T-helper 17 cell (primary cell): Measurements from ENCODE around the gene WBP1. TPM values are rescaled to one million over a fixed set of nuclear protein-coding genes. Genes with fewer than 3 reads are reported as not detected.
A peak's percentile ranks its signal among the peaks of the same experiment; 100 is the strongest.
"Not testable (repeated sequence)": the region's sequence is repeated elsewhere in the genome, so short reads cannot be mapped to it uniquely, and the experiment has no call there.

ENCODE experiments used
- ATAC-seq: fragments of 150-1000 bp; cut with Tn5 transposase; 2 replicates; pipeline ENCODE4 v1.10.0; 2021; ENCODE audit warnings: mild to moderate bottlenecking, moderate library complexity
- DNase-seq, 3 donors: peaks; one replicate each; pipeline versions ENCODE4 v3.0.0 to v3.0.0-alpha.2; 2020 to 2021
- H3K9me3 ChIP-seq: one replicate; pipeline ENCODE4 v1.7.0; 2013; ENCODE audit warnings: low read length, mild to moderate bottlenecking; ENCODE audit not compliant: control insufficient read depth, poor library complexity, severe bottlenecking
- H3K27ac Mint-ChIP-seq: one replicate; pipeline ENCODE4 v1.8.0; 2022; ENCODE audit warnings: mild to moderate bottlenecking, moderate library complexity, mixed read lengths
- H3K27me3 Mint-ChIP-seq: one replicate; pipeline ENCODE4 v1.8.0; 2022; ENCODE audit warnings: mixed read lengths
- H3K36me3 Mint-ChIP-seq: one replicate; pipeline ENCODE4 v1.8.0; 2022; ENCODE audit warnings: low read depth, mixed read lengths
- H3K4me1 Mint-ChIP-seq: one replicate; pipeline ENCODE4 v1.8.0; 2022; ENCODE audit warnings: mild to moderate bottlenecking, mixed read lengths
- H3K4me3 Mint-ChIP-seq: one replicate; pipeline ENCODE4 v1.8.0; 2022; ENCODE audit warnings: mild to moderate bottlenecking, moderate library complexity, mixed read lengths
- total RNA-seq, 4 donors: library from RNA in 2 of 4; stranded (reverse) in 2 of 4; gene quantifications; one replicate each; pipeline ENCODE4 v1.2.3 and lab custom pipeline; 2022 to 2026

Gene WBP1
- total RNA-seq, 2 donors from 2014 or later = 61.7 to 64.2 TPM

DNA sequence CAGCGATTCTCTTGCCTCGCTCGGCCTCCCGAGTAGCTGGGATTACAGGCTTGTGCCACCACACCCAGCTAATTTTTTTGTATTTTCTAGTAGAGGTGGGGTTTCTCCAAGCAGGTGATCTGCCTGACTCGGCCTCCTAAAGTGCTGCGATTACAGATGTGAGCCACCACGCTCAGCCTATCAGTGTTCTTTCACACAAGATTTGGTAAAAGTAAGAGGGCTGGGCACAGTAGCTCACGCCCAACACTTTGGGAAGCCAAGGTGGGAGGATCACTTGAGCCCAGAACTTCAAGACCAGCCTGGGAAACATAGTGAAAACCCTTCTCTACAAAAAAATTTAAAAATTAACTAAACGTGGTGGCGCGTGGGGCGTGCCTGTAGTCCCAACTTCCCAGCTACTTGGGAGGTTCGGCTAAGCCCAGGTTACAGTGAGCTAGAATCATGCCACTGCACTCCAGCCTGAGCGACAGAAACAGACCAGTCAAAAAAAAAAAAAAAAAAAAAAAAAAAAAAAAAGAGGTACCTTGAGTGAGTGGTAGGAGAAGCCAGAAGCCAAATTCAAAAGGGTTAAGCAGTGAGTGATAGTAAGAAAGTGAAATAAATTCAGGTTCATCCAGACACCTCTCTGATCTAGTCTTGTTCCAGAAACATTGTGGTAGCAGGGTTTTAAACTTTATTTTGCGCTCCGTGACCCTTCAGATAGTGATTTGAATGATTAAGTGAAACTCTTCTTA lies 13.3 kb downstream of the WBP1 start:
- ATAC-seq (no peak), DNase-seq (no peak)
- no peaks in the 10 kb centered on the region for H3K9me3 ChIP-seq
- H3K27ac Mint-ChIP-seq = peak overlapping the region; percentile 98
- no peaks in the 10 kb centered on the region for H3K27me3 Mint-ChIP-seq
- peak overlapping the region; percentile 94 for H3K4me3 Mint-ChIP-seq
- peaks cover 2% of the 10 kb centered on the region for H3K36me3 Mint-ChIP-seq
- H3K4me1 Mint-ChIP-seq = peaks cover 20% of the 10 kb centered on the region

DNA sequence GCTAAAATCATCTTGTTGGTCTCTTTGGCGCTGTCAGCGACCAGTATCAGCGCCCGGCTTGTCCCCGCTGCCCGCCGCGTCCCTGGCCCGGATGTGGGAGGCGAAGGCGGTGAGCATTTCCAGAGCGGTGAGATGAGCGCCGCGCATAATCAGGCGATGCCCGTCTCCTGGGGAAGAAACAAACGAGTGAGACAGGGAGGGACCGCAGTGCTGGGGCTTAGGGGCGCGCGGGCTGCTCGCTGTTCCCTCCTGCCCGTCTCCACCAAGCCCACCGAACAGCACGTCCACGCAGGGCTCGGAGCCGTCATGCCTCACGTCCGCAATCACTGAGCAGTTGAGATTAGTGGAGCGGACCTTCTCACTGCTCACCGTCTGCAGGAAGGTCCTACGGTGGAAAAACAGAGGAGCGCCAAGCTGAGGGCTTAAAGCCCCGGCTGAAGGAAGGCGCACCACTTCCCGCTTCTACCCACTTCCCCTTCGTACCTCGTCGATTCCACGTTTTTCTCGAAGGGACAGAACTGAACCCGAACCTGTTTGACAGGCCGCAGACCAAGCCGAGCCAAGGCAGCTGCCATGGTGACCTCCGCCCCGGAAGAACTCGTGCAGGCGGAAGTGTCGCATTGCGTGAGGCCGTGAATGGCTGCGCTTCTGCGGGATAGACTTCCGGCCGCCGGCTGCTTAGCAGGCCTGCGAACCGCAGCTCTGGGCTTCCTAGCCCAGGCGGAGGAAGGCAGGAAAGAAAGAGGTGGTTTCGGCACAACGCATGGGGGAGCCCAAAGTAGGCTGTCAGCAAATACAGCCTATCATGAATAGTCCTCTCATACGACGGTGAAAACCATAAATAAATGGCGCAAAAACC lies 14.1 kb downstream of the WBP1 start, which contains the start of gene MRPL53:
MRPL53 (minus strand) TSS at position 595 of the 859 bp plus-strand sequence; CDS start at position 575, 20 bp downstream.
- H3K27me3 Mint-ChIP-seq = no peaks in the 10 kb centered on the region
- H3K27ac Mint-ChIP-seq = peak within 1 kb of the TSS; percentile 98
- peak within 1 kb of the TSS; percentile 94 for H3K4me3 Mint-ChIP-seq
- ATAC-seq (peak; percentile 97), DNase-seq (peak; percentile 93 to 98 (median 94))
- H3K9me3 ChIP-seq = no peaks in the 10 kb centered on the region
- peaks cover 2% of the 10 kb centered on the region for H3K36me3 Mint-ChIP-seq
- peaks cover 20% of the 10 kb centered on the region for H3K4me1 Mint-ChIP-seq

DNA sequence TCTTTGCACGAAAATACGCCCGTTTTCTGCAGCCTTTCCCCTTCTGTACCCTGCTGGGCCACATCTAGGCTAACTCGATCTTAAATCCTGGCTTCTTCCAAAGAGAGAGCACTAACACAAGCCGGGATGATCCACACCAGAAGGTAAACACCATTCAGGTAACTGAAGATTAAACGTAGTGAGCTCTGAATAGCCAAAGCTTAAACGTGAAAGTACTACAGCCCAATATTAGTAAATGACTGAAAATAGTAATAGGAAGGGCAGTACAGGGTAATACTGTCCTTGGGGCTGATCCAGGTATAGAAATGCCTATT lies 14.7 kb downstream of the WBP1 start:
- DNase-seq (no peak), ATAC-seq (no peak)

DNA sequence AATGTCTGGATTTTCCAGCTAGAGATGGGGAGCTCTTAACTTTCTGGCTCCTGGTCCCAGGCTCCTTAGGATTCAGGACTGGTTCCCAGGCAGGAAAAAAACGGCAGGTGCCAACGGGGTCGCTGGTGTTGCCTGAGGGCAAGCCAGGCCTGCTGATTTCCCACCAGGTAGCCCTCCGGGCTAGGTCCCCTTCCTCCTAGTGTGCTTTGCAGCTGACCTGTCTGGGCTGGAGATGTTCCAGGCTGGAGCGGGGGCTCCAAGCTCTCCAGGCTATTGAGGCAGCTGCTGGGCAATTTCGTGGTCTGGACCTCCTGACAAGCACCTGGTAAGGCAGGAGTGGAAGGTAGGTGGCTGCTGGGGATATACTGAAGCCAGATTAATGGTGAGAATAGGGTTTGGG lies 16.2 kb downstream of the WBP1 start:
- H3K9me3 ChIP-seq = no peaks in the 10 kb centered on the region
- peak overlapping the region; percentile 9 for H3K27ac Mint-ChIP-seq
- H3K4me1 Mint-ChIP-seq = peaks cover 22% of the 10 kb centered on the region
- ATAC-seq = no peak
- peaks cover 2% of the 10 kb centered on the region for H3K36me3 Mint-ChIP-seq
- H3K27me3 Mint-ChIP-seq = no peaks in the 10 kb centered on the region
- DNase-seq = no peak
- no peak overlapping the region for H3K4me3 Mint-ChIP-seq

More for the DNA sequence above, 14.7 kb downstream of the WBP1 start:
- H3K27me3 Mint-ChIP-seq = no peaks in the 10 kb centered on the region
- peak overlapping the region; percentile 98 for H3K27ac Mint-ChIP-seq
- H3K4me3 Mint-ChIP-seq = peak overlapping the region; percentile 94
- H3K9me3 ChIP-seq = no peaks in the 10 kb centered on the region
- H3K4me1 Mint-ChIP-seq = peaks cover 22% of the 10 kb centered on the region
- H3K36me3 Mint-ChIP-seq = peaks cover 2% of the 10 kb centered on the region

DNA sequence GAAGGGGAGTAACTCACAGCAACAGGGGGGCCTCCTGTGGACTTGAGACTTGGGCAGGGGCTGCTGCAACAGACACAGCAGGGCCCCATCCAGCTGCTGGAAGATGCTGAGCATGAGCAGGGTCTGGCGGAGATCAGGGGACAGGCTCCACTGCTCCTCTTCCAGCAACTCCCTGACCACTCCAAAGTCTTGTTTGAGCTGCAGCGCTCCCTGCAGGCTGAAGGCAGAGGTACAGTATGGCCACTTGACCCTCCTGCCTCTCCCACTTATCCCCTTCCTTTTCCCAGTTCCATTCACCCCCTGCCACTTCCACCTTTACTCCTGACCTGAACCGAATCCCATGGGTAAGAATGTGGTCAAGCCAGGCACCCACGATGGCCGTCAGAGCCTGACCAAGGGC lies 16.7 kb downstream of the WBP1 start:
- peak overlapping the region; percentile 14 for H3K27ac Mint-ChIP-seq
- no peak for ATAC-seq

DNA sequence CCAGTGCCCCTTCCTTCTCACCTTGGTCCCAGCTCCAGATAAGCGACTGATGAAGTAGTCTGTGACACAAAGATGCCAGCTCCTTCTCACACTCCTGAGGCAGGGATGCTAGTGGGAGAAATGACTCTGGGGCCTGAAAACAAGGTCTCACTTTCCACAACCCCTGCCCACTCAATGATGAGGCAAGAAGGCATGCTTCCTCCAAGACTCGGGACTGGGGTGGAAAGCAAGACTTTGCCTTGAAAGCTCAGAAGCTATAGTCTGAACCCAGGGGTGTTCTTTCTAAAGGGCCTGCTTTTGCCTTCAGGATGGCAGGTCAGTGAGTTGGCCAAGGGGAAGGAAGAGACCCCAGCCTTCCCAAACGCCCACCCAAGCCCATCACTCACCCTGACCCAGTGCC lies 23.2 kb downstream of the WBP1 start:
- ATAC-seq (no peak), DNase-seq (no peak)
- Mint-ChIP-seq H3K4me3 (peak overlapping the region; percentile 97), H3K27me3 (no peaks in the 10 kb centered on the region), H3K36me3 (peaks cover 5% of the 10 kb centered on the region), H3K27ac (peak overlapping the region; percentile 98), H3K4me1 (peaks cover 25% of the 10 kb centered on the region)
- no peaks in the 10 kb centered on the region for H3K9me3 ChIP-seq

More for the DNA sequence above, 16.7 kb downstream of the WBP1 start:
- H3K27me3 Mint-ChIP-seq = no peaks in the 10 kb centered on the region
- H3K9me3 ChIP-seq = no peaks in the 10 kb centered on the region
- no peak for DNase-seq
- no peak overlapping the region for H3K4me3 Mint-ChIP-seq
- H3K4me1 Mint-ChIP-seq = peaks cover 20% of the 10 kb centered on the region
- peaks cover 2% of the 10 kb centered on the region for H3K36me3 Mint-ChIP-seq

DNA sequence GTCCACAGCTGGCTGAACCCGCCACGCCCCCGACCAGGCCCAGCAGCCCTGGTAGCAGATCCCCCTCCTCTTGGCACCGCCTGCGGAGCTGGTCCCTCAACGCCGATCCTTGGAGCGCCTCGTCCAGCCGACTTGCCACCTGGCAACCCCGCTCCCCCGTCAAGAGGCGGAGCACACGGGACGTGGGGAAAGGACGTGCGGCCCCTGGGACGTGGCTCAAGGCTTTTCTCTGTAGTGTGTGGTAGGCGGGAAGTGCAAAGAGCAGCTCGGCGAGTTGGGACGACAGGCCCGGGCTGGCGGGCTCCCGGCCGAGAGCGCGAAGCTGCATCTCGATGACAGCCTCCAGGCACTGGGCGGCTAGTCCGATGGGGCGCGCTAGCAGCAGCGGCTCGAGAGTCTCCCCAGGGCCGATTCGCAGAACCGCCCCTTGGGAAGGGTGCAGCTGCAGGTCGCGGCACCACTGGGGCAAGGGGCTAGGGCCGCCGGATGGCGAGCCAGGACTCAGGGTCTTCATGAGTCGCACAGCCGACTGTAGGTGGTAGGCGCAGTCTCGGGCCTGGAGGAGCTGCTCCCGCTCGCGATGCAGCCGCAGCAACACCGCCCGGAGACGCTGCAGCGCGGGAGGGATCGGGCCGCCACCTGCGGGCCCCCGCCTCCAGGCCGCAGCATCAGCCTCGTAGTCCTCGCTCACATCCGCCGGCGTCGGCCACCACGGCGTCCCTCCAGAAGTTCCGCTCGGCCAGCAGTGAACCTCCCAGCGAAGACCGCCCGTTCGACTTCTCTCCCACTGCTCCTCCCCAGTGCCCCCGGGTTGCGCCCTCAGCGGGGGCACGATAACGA lies 23.9 kb downstream of the WBP1 start:
- H3K9me3 ChIP-seq = no peaks in the 10 kb centered on the region
- ATAC-seq (peak; percentile 47), DNase-seq (peak; percentile 30 to 44 (median 41))
- Mint-ChIP-seq H3K4me1 (peaks cover 28% of the 10 kb centered on the region), H3K27me3 (no peaks in the 10 kb centered on the region), H3K4me3 (peak overlapping the region; percentile 97), H3K27ac (peak overlapping the region; percentile 98), H3K36me3 (peaks cover 5% of the 10 kb centered on the region)

DNA sequence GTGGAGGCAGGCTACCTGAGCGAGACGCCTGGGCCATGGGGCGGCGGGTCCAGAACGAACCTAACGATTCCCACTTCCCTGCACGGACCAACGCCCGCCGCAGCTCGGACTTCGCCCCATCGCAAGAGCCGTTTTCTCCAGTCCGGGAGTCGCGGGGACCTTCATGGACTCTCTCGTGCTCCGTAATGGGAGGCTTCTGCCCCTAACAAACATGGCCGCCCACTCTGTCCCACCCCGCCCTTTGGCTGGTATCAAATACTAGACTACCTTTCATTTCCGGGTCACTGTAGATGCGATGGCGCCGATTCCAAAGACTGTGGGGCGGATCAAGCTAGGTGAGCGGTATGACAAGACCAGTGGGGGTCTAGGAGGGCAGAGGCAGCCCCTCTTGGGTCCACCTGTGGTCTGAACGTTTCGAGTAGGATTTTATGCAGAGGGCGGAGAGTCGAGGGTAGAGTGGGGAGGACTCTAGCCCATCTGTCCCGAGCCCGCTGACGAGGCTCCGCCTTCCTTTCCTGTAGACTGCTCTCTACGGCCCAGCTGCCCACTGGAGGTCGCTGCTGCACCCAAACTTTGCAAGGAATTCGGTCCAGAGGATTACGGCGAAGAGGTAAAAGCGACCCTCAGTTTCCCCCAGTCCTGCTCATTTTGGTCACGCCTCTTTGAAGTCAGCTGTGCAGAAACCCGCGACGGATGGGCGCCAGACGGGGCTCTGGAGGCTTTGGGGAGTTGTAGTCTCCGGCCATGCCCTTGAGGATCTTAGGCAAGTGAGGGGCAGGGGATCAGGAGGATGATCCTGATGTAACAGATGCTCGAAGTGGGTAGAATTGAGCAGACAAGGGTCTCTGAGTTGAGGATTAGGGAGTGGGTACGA lies 24.8 kb downstream of the WBP1 start, which contains the start of the genes CCDC142 and TTC31:
CCDC142 (minus strand) TSS at position 198 of the 874 bp plus-strand sequence; CDS start at position 37, 161 bp downstream.
TTC31 (plus strand) TSS at position 281 of the 874 bp plus-strand sequence; CDS start at position 296, 15 bp downstream.
- H3K9me3 ChIP-seq = no peaks in the 10 kb centered on the region
- Mint-ChIP-seq H3K27me3 (no peaks in the 10 kb centered on the region), H3K4me3 (peak within 1 kb of the TSS; percentile 97), H3K4me1 (peaks cover 26% of the 10 kb centered on the region), H3K27ac (peak within 1 kb of the TSS; percentile 98), H3K36me3 (peaks cover 5% of the 10 kb centered on the region)
- DNase-seq = peak; percentile 76 to 85 (median 84)
- peak; percentile 93 for ATAC-seq

DNA sequence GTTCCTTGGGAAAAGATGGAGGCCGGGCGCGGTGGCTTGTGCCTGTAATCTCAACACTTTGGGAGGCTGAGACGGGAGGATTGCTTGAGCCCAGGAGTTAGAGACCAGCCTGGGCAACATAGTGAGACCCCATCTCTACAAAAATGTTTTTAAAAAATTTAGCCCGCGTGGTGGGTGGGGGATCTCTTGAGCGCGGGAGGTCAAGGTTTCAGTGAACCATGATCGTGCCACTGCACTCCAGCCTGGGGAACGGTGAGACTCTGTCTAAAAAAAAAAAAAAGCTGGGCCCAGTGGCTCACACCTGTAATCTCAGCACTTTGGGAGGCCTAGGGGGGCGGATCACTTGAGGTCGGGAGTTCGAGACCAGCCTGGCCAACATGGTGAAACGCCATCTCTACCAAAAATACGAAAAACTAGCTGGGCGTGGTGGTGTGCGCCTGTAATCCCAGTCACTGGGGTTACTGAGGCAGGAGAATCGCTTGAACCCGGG lies 25.5 kb downstream of the WBP1 start:
- Mint-ChIP-seq H3K4me1 (peaks cover 26% of the 10 kb centered on the region), H3K4me3 (peak overlapping the region; percentile 97), H3K27ac (peak overlapping the region; percentile 98)
- not testable (repeated sequence) for H3K9me3 ChIP-seq, H3K36me3 Mint-ChIP-seq, DNase-seq, ATAC-seq, H3K27me3 Mint-ChIP-seq

DNA sequence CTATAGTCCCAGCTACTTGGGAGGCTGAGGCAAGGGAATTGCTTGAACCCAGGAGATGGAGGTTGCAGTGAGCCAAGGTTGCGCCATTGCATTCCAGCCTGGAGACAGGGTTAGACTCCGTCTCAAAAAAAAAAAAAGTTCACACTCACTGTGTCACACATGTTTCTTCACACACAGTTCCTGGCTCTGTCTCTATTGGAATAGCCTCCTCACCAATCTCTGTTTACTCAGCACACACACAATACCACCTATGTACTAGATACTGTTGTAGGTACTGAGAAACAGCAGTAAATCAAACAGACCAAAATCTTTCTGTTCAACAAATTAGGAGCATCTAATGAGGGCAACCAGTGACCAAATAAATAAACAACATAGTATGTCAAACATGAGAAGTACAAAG lies 27.9 kb downstream of the WBP1 start:
- no peak overlapping the region for H3K4me3 Mint-ChIP-seq
- no peaks in the 10 kb centered on the region for H3K9me3 ChIP-seq

DNA sequence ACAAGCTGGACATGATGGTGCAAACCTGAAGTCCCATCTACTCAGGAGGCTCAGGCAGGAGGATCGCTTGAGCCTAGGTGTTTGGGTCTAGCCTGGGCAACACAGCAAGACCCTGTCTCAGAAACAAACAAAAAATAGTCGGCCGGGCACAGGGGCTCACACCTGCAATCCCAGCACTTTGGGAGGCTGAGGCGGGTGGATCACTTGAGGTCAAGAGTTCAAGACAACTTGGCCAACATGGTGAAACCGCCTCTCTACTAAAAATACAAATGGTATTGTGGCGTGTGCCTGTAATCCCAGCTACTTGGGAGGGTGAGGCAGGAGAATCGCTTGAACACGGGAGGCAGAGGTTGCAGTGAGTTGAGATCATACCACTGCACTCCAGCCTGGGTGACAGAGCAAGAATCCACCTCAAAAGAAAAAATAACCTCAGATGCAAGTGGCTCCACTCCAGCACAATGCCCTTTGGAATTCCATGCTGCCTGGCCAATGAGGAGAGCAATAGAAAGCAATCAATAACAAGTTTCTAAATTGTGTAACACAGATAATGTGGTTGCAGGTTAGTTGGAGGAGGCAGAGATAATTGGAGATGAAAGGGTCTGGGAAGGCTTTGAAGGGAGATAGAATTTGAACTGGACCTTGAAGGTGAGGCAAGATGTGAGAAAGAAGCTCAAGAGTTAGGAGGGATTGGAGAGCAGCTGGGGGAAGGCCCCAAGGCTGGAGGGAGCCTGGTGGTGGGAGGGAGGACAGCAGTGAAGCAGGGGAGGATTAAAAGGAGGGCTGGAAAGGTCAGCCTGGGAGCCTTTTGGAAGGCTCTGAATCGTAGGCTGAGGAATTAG lies 30.6 kb downstream of the WBP1 start:
- H3K36me3 Mint-ChIP-seq = peaks cover 8% of the 10 kb centered on the region
- peak overlapping the region; percentile 73 for H3K27ac Mint-ChIP-seq
- DNase-seq (no peak), ATAC-seq (no peak)
- H3K27me3 Mint-ChIP-seq = no peaks in the 10 kb centered on the region
- H3K9me3 ChIP-seq = no peaks in the 10 kb centered on the region
- peak overlapping the region; percentile 63 for H3K4me3 Mint-ChIP-seq
- H3K4me1 Mint-ChIP-seq = peaks cover 12% of the 10 kb centered on the region

More for the DNA sequence above, 27.9 kb downstream of the WBP1 start:
- ATAC-seq = no peak
- no peak overlapping the region for H3K27ac Mint-ChIP-seq
- H3K27me3 Mint-ChIP-seq = no peaks in the 10 kb centered on the region
- DNase-seq = no peak
- peaks cover 7% of the 10 kb centered on the region for H3K36me3 Mint-ChIP-seq
- H3K4me1 Mint-ChIP-seq = peaks cover 26% of the 10 kb centered on the region
